Measurements from ENCODE around the gene KLK12.
A peak's percentile ranks its signal among the peaks of the same experiment; 100 is the strongest.

KLK12 gene

GRCh38 chr19:51044327-51044726 is 9.5 kb upstream of the KLK12 start:
- DNase-seq = no peak

GRCh38 chr19:51043497-51043896 is 8.7 kb upstream of the KLK12 start:
- no peak for DNase-seq

- no peak for DNase-seq
Observed at GRCh38 chr19:51040151-51040550, 5.3 kb upstream of the KLK12 start.

GRCh38 chr19:51036519-51036918 is 1.7 kb upstream of the KLK12 start:
- DNase-seq = no peak

GRCh38 chr19:51031880-51032225 is 2.9 kb downstream of the KLK12 start:
- DNase-seq = no peak

- no peak for DNase-seq
Observed at GRCh38 chr19:51031220-51031879, 3.5 kb downstream of the KLK12 start.

GRCh38 chr19:51030631-51031030 is 4.2 kb downstream of the KLK12 start:
- DNase-seq = no peak

- no peak for DNase-seq
Observed at GRCh38 chr19:51029718-51030117, 5.1 kb downstream of the KLK12 start.

- DNase-seq = no peak
Observed at GRCh38 chr19:51027873-51028272, 6.9 kb downstream of the KLK12 start.

- DNase-seq = no peak
Observed at GRCh38 chr19:51027126-51027806, 7.5 kb downstream of the KLK12 start.

GRCh38 chr19:51026554-51026831 is 8.3 kb downstream of the KLK12 start, which contains the start of gene KLK11:
Gene KLK11 (minus strand): TSS chr19:51026616. CDS start chr19:51025631, 985 bp downstream.
- no peak for DNase-seq

GRCh38 chr19:51025809-51026553 is 8.8 kb downstream of the KLK12 start:
- DNase-seq = no peak

- DNase-seq = no peak
Observed at GRCh38 chr19:51025401-51025800, 9.4 kb downstream of the KLK12 start.

- DNase-seq = no peak
Observed at GRCh38 chr19:51024924-51025323, 9.9 kb downstream of the KLK12 start.

GRCh38 chr19:51023946-51024345 is 10.9 kb downstream of the KLK12 start:
- no peak for DNase-seq

- DNase-seq = no peak
Observed at GRCh38 chr19:51022526-51022925, 12.3 kb downstream of the KLK12 start.

- DNase-seq = peak; percentile 35 to 70
Observed at GRCh38 chr19:51020988-51021651, 13.7 kb downstream of the KLK12 start.

- no peak for DNase-seq
Observed at GRCh38 chr19:51019544-51019925, 15.3 kb downstream of the KLK12 start, which contains the start of gene KLK10. Gene KLK10 (minus strand): TSS chr19:51019709. CDS start chr19:51019130, 579 bp downstream.

GRCh38 chr19:51018745-51019543 is 15.9 kb downstream of the KLK12 start:
- DNase-seq = no peak

- no peak for DNase-seq
Observed at GRCh38 chr19:51016798-51017683, 17.8 kb downstream of the KLK12 start.

- no peak for DNase-seq
Observed at GRCh38 chr19:51015691-51016267, 19.0 kb downstream of the KLK12 start.

All from AML-193 (cell line).